Measurements from ENCODE around the gene WDR1. TPM values are rescaled to one million over a fixed set of nuclear protein-coding genes. Genes with fewer than 3 reads are reported as not detected.

Gene WDR1
- total and polyA plus RNA-seq, 2 donors (not counting 3 experiments of a cell fraction or from before 2014, with no cell fraction given) = 590 to 660 TPM

DNA sequence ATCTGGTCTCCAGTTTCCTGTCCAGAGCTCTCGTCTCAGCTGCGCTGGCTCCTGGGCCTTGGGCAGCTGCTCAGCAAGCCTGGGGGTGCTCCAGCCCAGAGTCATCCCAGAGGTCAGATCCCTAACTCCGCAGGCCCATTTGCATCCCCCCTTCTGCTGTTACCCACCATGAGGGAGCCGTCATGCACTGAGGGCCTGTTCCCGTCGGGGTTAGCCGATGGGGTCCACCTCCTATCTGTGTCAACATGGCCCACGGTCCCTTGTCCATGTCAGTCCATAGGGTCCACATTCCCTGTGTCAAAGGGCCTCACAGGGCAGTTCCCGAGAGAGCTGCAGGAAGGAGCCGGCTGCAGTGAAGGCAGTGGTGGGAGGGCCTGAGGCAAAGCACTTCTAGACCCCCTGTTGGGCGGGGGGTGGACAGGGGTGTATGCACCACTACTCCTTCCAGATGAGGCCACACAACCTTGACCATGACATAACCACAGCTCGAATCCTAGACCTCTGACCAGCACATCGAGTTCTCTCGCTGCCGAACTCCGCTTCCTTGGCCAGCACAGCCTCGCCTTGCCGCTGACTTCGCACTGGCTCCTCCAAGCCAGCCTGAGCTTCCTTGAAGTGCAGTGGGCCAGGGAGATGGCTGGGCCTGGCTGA, 24.9 kb downstream of the WDR1 start:
- DNase-seq (ENCODE audit: low read depth, low spot score) (no peak), FAIRE-seq (no peak)
- TF ChIP-seq FOS (IDR thresholded peaks at IDR 0.05; ENCODE audit: borderline replicate concordance, insufficient read depth, low read length) = no peak
- TF ChIP-seq, protein P1, sequence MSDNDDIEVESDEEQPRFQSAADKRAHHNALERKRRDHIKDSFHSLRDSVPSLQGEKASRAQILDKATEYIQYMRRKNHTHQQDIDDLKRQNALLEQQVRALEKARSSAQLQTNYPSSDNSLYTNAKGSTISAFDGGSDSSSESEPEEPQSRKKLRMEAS (IDR thresholded peaks at IDR 0.05; ENCODE audit: insufficient read depth, insufficient read length) = no peak
- TF ChIP-seq MYC (IDR thresholded peaks at IDR 0.05; ENCODE audit: low read depth, low read length) = no peak
- no peak for TF ChIP-seq GATA2 (IDR thresholded peaks at IDR 0.05; ENCODE audit: insufficient read depth, insufficient read length, low read depth, low read length)
- TF ChIP-seq JUN (IDR thresholded peaks at IDR 0.05; ENCODE audit: borderline replicate concordance, insufficient read depth, insufficient read length, low read depth) = no peak
- TF ChIP-seq POLR2A (IDR thresholded peaks at IDR 0.05; ENCODE audit: low read depth, low read length) = no peak
- TF ChIP-seq EZH2 (IDR thresholded peaks at IDR 0.05; ENCODE audit: borderline replicate concordance, low read depth, low read length, severe bottlenecking) = no peak
- TF ChIP-seq POLR2AphosphoS5 (IDR thresholded peaks at IDR 0.05; ENCODE audit: insufficient read depth, low read depth, low read length) = no peak
- TF ChIP-seq, protein P2, sequence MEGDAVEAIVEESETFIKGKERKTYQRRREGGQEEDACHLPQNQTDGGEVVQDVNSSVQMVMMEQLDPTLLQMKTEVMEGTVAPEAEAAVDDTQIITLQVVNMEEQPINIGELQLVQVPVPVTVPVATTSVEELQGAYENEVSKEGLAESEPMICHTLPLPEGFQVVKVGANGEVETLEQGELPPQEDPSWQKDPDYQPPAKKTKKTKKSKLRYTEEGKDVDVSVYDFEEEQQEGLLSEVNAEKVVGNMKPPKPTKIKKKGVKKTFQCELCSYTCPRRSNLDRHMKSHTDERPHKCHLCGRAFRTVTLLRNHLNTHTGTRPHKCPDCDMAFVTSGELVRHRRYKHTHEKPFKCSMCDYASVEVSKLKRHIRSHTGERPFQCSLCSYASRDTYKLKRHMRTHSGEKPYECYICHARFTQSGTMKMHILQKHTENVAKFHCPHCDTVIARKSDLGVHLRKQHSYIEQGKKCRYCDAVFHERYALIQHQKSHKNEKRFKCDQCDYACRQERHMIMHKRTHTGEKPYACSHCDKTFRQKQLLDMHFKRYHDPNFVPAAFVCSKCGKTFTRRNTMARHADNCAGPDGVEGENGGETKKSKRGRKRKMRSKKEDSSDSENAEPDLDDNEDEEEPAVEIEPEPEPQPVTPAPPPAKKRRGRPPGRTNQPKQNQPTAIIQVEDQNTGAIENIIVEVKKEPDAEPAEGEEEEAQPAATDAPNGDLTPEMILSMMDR (IDR thresholded peaks at IDR 0.05; ENCODE audit: extremely low read depth in 1 of 2, insufficient read depth in 1 of 2, low read depth in 1 of 2, low read length in 2 of 2) = no peak
- Histone ChIP-seq H4K20me1 (replicated peaks; ENCODE audit: control insufficient read depth, extremely low read depth, insufficient read depth, low read length) (no peaks in the 10 kb centered on the region), H3K4me3 (replicated peaks in 1 of 3; ENCODE audit: insufficient read depth in 1 of 3, low read depth in 1 of 3, low read length in 3 of 3) (no peak overlapping the region), H3K27me3 (ENCODE audit: control insufficient read depth in 2 of 2, insufficient read depth in 2 of 2, low read length in 2 of 2) (no peaks in the 10 kb centered on the region), H3K4me1 (ENCODE audit: control insufficient read depth, extremely low read depth, insufficient read depth, low read length) (peaks cover 66% of the 10 kb centered on the region), H3K9ac (replicated peaks; ENCODE audit: extremely low read depth, insufficient read depth, low read length) (no peak overlapping the region), H3K27ac (ENCODE audit: insufficient read depth, low read depth, low read length) (no peak overlapping the region), H3K9me3 (replicated peaks; ENCODE audit: control insufficient read depth, insufficient read depth, low read length) (no peaks in the 10 kb centered on the region), H2AFZ (ENCODE audit: low read depth, low read length) (no peak overlapping the region), H3K4me2 (ENCODE audit: insufficient read depth, low read length) (no peak overlapping the region), H3K79me2 (ENCODE audit: control insufficient read depth, insufficient read depth, low read length) (peaks cover 86% of the 10 kb centered on the region), H3K9me1 (replicated peaks; ENCODE audit: control insufficient read depth, extremely low read depth, insufficient read depth, low read length) (no peaks in the 10 kb centered on the region), H3K36me3 (ENCODE audit: control insufficient read depth in 2 of 2, extremely low read depth in 1 of 2, insufficient read depth in 2 of 2, low read length in 2 of 2) (peaks cover 27 to 71% of the 10 kb centered on the region in 2 experiments)
- CTCF ChIA-PET = interaction anchor here (0.9 to 3.2 kb wide), 3 partner anchors 10 to 26 kb away, joined by 3 to 40 read pairs (median 3); no protein-coding TSS in a partner anchor
- intact Hi-C loops (cut with micrococcal nuclease) (loop anchor here (2.0 to 10.0 kb wide), 3 partner anchors 66 to 1453 kb away; no protein-coding TSS in a partner anchor), dilution Hi-C loops (cut with MboI; ENCODE audit: extremely low pct_ligation_motif_present, low sequenced_read_pairs) (no loop called here)
- no TSS peak for BruUV-seq (replicated peaks)
- POLR2A ChIA-PET = no interaction called here
